ENCODE measurements around the gene ARMH4. TPM values are rescaled to one million over a fixed set of nuclear protein-coding genes. Genes with fewer than 3 reads are reported as not detected.

Gene ARMH4
- total and polyA plus RNA-seq, 10 donors, result 0.02 to 3.7 (median 1.2) TPM

DNA sequence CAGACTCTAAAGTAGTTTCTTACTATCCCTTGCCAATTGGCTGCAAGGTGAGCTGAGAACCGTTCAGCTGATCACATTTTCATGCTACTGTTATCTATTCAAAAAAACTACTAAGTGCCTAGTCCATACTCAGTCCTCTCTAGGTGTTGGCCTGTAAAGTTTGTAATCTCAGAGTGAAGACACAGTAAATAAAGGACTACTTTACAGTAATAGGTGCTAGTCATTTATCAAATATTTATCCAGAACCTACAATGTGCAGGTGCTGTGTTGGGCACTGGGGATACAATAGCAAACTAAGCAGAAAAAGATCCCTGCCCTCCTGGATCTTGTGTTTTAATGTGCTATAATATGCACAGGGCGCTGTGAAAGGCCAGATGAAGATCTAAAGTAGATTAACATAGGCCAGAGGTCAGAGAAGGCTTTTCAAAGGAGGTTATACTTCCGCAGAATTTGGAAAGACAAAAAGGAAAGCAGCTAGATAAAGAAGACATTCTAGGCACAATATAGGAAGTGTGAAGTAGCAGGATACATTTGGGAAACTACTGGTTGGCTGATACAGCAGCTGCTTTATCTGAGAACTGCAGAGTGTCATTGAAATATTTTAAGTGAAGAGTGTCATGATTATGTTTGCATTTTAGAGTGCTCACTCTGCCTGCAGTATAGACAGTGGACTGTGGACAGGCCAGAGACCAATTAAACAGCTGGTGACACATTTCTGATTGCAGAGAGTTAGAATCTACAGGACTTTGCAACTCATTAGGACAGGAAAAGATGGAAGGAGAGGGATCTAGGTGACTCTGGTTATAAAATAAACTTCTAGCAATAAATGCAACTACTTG is 40.0 kb upstream of the ARMH4 start:
- no peak for DNase-seq
- Histone ChIP-seq H3K27ac (no peak overlapping the region), H3K36me3 (no peaks in the 10 kb centered on the region), H3K4me3 (no peak overlapping the region), H3K9me3 (no peaks in the 10 kb centered on the region), H3K27me3 (replicated peaks in 1 of 7) (peaks cover 0 to 4% (median 0%) of the 10 kb centered on the region in 7 donors), H3K4me1 (no peaks in the 10 kb centered on the region)
- TF ChIP-seq, protein P1, sequence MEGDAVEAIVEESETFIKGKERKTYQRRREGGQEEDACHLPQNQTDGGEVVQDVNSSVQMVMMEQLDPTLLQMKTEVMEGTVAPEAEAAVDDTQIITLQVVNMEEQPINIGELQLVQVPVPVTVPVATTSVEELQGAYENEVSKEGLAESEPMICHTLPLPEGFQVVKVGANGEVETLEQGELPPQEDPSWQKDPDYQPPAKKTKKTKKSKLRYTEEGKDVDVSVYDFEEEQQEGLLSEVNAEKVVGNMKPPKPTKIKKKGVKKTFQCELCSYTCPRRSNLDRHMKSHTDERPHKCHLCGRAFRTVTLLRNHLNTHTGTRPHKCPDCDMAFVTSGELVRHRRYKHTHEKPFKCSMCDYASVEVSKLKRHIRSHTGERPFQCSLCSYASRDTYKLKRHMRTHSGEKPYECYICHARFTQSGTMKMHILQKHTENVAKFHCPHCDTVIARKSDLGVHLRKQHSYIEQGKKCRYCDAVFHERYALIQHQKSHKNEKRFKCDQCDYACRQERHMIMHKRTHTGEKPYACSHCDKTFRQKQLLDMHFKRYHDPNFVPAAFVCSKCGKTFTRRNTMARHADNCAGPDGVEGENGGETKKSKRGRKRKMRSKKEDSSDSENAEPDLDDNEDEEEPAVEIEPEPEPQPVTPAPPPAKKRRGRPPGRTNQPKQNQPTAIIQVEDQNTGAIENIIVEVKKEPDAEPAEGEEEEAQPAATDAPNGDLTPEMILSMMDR (IDR thresholded peaks at IDR 0.05 in 8 of 11, conservative IDR thresholded peaks at IDR 0.05 in 3 of 11), result no peak
- TF ChIP-seq POLR2A (IDR thresholded peaks at IDR 0.05) (no peak), POLR2AphosphoS5 (IDR thresholded peaks at IDR 0.05) (no peak)
- WGBS, 5 donors, result 56 to 79% (median 62%) methylated on average over 3 of the region's 3 CpGs
- intact Hi-C loops (cut with DNase I; ENCODE audit: low total_unique reads), result no loop called here

- no peak for TF ChIP-seq POLR2AphosphoS5 (IDR thresholded peaks at IDR 0.05)
- no peak for TF ChIP-seq POLR2A (IDR thresholded peaks at IDR 0.05)
- no peak overlapping the region for H3K4me3 ChIP-seq
- H3K4me1 ChIP-seq, result no peaks in the 10 kb centered on the region
- DNase-seq, result no peak
- intact Hi-C loops (cut with DNase I; ENCODE audit: low total_unique reads), result no loop called here
- WGBS, 5 donors, result 65 to 86% (median 74%) methylated on average over 2 of the region's 2 CpGs
- H3K9me3 ChIP-seq, result no peaks in the 10 kb centered on the region
- H3K36me3 ChIP-seq, result no peaks in the 10 kb centered on the region
- H3K27me3 ChIP-seq (replicated peaks in 1 of 7), result peaks cover 0 to 4% (median 0%) of the 10 kb centered on the region in 7 donors
- no peak overlapping the region for H3K27ac ChIP-seq
Observed at GRCh38 chr14:58189176-58189575, 37.2 kb upstream of the ARMH4 start.

- Histone ChIP-seq H3K27ac (no peak overlapping the region), H3K36me3 (no peaks in the 10 kb centered on the region), H3K4me3 (no peak overlapping the region), H3K4me1 (no peaks in the 10 kb centered on the region), H3K27me3 (replicated peaks in 1 of 7) (peaks cover 0 to 9% (median 0%) of the 10 kb centered on the region in 7 donors), H3K9me3 (no peaks in the 10 kb centered on the region)
- WGBS, 5 donors, result 79 to 92% (median 90%) methylated on average over 5 of the region's 5 CpGs
- no peak for DNase-seq
- intact Hi-C loops (cut with DNase I; ENCODE audit: low total_unique reads), result no loop called here
- TF ChIP-seq, protein P1 (IDR thresholded peaks at IDR 0.05 in 8 of 11, conservative IDR thresholded peaks at IDR 0.05 in 3 of 11), result no peak
- no peak for TF ChIP-seq POLR2A (IDR thresholded peaks at IDR 0.05)
- no peak for TF ChIP-seq POLR2AphosphoS5 (IDR thresholded peaks at IDR 0.05)
Observed at GRCh38 chr14:58177125-58177524, 25.1 kb upstream of the ARMH4 start.

- Histone ChIP-seq H3K4me1 (peaks cover 0 to 6% (median 2%) of the 10 kb centered on the region in 6 donors), H3K9me3 (no peaks in the 10 kb centered on the region), H3K4me3 (no peak overlapping the region), H3K36me3 (no peaks in the 10 kb centered on the region), H3K27me3 (replicated peaks in 1 of 7) (peaks cover 0 to 9% (median 0%) of the 10 kb centered on the region in 7 donors), H3K27ac (no peak overlapping the region)
- DNase-seq, result no peak
- TF ChIP-seq POLR2A (IDR thresholded peaks at IDR 0.05), result no peak
- TF ChIP-seq, protein P1 (IDR thresholded peaks at IDR 0.05 in 8 of 11, conservative IDR thresholded peaks at IDR 0.05 in 3 of 11), result no peak
- peak in 2 of 3 donors; percentile 52 to 62 for TF ChIP-seq POLR2AphosphoS5 (IDR thresholded peaks at IDR 0.05)
- intact Hi-C loops (cut with DNase I; ENCODE audit: low total_unique reads), result no loop called here
- WGBS, 5 donors, result 17 to 34% (median 21%) methylated on average over 6 of the region's 6 CpGs
Observed at GRCh38 chr14:58171090-58171489, 19.1 kb upstream of the ARMH4 start.

All from spleen (tissue), 11 donors.